Mucosa of stomach (tissue), 1 donor: ENCODE results near the gene SOX6.

Source experiments
- H3K27me3 ChIP-seq: one replicate; pipeline ENCODE4 v1.7.0; 2013; ENCODE audit warnings: mild to moderate bottlenecking, low read length; ENCODE audit not compliant: control insufficient read depth, insufficient read depth
- H3K36me3 ChIP-seq: one replicate; pipeline ENCODE4 v1.7.0; 2013; ENCODE audit warnings: low read length; ENCODE audit not compliant: control insufficient read depth, insufficient read depth
- H3K4me1 ChIP-seq: one replicate; pipeline ENCODE4 v1.7.0; 2013; ENCODE audit warnings: mild to moderate bottlenecking, low read length; ENCODE audit not compliant: control insufficient read depth, insufficient read depth
- H3K4me3 ChIP-seq: one replicate; pipeline ENCODE4 v1.7.0; 2013; ENCODE audit warnings: low read length
- H3K9ac ChIP-seq: one replicate; pipeline ENCODE4 v1.7.0; 2013; ENCODE audit warnings: mild to moderate bottlenecking, low read length, moderate library complexity
- H3K9me3 ChIP-seq: one replicate; pipeline ENCODE4 v1.7.0; 2013; ENCODE audit warnings: mild to moderate bottlenecking, low read length, moderate library complexity; ENCODE audit not compliant: control insufficient read depth
- donor health status: Pancreatic carcinoma.

The SOX6 gene

DNA sequence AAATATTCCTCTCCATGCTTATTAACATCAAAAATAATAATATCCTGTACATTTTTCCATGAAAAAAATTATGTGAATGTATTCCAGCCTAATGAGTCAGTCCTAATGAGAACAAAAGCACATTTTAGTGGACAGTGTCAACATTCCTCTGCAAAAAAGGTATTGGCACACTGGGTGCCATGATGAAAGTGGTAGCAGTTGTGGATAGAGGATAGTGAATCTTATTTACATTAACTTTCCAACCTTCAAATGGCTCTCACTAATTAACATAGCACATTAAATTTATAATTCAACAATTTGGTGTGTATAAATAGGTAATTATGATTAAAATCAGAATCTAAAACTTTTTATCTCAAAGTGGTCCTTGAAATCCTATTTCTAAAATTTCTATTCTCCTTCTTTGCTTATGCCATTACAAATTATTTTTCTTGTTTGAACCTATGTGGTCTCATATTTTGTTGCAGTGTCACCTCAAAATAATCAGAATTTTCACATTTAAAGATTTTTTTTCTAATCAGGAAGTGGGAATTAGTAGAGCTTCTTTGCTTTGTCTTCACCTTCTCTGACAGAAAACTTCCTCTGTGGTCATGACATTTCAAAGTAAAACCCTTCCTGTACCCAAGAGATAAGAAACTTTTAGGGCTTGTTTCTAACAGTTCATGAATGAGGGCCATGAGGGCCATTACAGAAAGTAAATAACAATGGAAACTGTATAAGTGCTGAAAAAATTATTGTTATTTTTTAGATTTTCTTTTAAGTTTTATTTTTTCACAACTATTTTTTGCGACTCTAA, 18.7 kb downstream of the SOX6 start:
- Histone ChIP-seq H3K27me3 (no peaks in the 10 kb centered on the region), H3K9ac (no peak overlapping the region), H3K4me1 (no peaks in the 10 kb centered on the region), H3K9me3 (no peaks in the 10 kb centered on the region), H3K4me3 (no peak overlapping the region), H3K36me3 (no peaks in the 10 kb centered on the region)

- Histone ChIP-seq H3K36me3 (no peaks in the 10 kb centered on the region), H3K9me3 (no peaks in the 10 kb centered on the region), H3K9ac (no peak overlapping the region), H3K4me3 (no peak overlapping the region), H3K4me1 (no peaks in the 10 kb centered on the region), H3K27me3 (no peaks in the 10 kb centered on the region)
Measured at GRCh38 chr11:16336721-16337120, 19.6 kb downstream of the SOX6 start.

DNA sequence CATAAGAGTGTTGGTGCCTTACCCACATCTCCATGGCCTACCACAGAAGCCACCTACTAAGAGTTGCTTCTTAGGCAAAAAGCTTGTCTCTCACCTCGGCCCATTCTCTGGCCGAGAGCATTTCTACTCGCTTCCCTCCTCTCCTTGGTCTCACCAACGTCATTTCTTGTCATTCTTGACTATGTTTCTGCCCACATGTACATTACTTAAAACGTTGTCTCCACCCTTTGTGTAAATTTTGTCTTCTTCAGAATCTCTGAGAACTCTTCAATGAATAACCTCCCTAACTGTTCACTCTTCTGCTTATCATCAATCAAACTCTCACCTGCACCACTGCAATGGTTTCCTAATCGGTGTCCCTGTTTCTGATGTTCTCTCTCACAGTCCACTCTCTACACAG, 20.1 kb downstream of the SOX6 start:
- H3K27me3 ChIP-seq, result no peaks in the 10 kb centered on the region
- no peaks in the 10 kb centered on the region for H3K4me1 ChIP-seq
- H3K4me3 ChIP-seq, result no peak overlapping the region
- no peaks in the 10 kb centered on the region for H3K9me3 ChIP-seq
- no peak overlapping the region for H3K9ac ChIP-seq
- no peaks in the 10 kb centered on the region for H3K36me3 ChIP-seq

GRCh38 chr11:16335236-16335962, 20.9 kb downstream of the SOX6 start:
- Histone ChIP-seq H3K9me3 (no peaks in the 10 kb centered on the region), H3K27me3 (no peaks in the 10 kb centered on the region), H3K9ac (no peak overlapping the region), H3K4me1 (no peaks in the 10 kb centered on the region), H3K36me3 (no peaks in the 10 kb centered on the region), H3K4me3 (no peak overlapping the region)

DNA sequence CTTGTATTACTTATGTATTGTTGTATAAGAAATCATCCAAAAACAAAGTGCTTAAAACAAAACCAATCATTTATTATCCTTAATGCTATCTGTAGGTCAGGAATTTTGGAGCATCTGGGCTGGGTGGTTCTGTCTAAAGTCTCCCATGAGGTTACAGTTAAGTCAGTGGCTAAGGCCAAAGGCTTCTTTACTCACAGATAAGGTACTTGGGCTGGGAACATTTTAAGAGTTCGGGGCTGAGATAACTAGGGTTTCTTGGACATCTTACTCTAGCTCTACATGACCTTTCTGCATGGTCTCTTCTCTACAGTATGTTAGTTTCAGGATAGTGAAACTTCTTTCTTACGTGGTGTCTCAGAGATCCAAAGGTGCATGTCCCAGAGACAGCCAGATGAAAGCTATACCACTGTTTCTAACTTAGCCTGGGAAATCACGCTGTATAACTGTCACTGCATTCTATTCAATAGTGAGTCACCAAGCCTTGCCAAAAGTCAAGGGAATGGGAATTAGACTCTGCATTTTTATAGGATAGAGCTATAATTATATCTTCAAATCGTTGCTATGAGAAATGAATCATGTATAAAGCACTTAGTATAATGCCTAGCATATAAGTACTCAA, 29.6 kb downstream of the SOX6 start:
- Histone ChIP-seq H3K4me3 (no peak overlapping the region), H3K27me3 (no peaks in the 10 kb centered on the region), H3K9ac (no peak overlapping the region), H3K36me3 (no peaks in the 10 kb centered on the region), H3K4me1 (no peaks in the 10 kb centered on the region), H3K9me3 (no peaks in the 10 kb centered on the region)

GRCh38 chr11:16322190-16322589, 34.2 kb downstream of the SOX6 start:
- H3K4me1 ChIP-seq, result no peaks in the 10 kb centered on the region
- no peak overlapping the region for H3K4me3 ChIP-seq
- no peaks in the 10 kb centered on the region for H3K36me3 ChIP-seq
- no peak overlapping the region for H3K9ac ChIP-seq
- H3K9me3 ChIP-seq, result no peaks in the 10 kb centered on the region
- H3K27me3 ChIP-seq, result no peaks in the 10 kb centered on the region

DNA sequence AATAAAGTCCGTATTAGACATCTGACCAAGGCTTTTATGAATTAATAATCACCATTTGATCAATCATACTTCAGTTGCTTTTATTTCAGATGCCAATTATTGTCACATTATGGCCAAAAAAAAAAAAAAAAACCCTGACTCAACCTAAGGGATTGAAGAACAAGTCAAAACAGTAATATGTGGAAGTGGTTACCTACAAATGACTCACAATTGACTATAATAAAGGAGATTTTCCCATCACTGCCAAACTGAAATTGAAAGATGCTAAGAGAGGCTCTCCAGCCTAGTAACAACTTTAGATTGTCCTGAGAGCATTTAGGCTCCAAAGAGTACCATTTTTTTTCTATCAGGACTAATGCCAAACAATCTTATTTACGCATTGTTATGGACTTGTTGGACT, 35.2 kb downstream of the SOX6 start:
- Histone ChIP-seq H3K9ac (no peak overlapping the region), H3K27me3 (no peaks in the 10 kb centered on the region), H3K4me3 (no peak overlapping the region), H3K9me3 (no peaks in the 10 kb centered on the region), H3K36me3 (no peaks in the 10 kb centered on the region), H3K4me1 (no peaks in the 10 kb centered on the region)

- Histone ChIP-seq H3K36me3 (no peaks in the 10 kb centered on the region), H3K4me3 (no peak overlapping the region), H3K9ac (no peak overlapping the region), H3K4me1 (no peaks in the 10 kb centered on the region), H3K9me3 (no peaks in the 10 kb centered on the region), H3K27me3 (no peaks in the 10 kb centered on the region)
Measured at GRCh38 chr11:16318320-16318719, 38.0 kb downstream of the SOX6 start.

GRCh38 chr11:16317712-16318111, 38.6 kb downstream of the SOX6 start:
- Histone ChIP-seq H3K36me3 (no peaks in the 10 kb centered on the region), H3K27me3 (no peaks in the 10 kb centered on the region), H3K4me3 (no peak overlapping the region), H3K9me3 (no peaks in the 10 kb centered on the region), H3K4me1 (no peaks in the 10 kb centered on the region), H3K9ac (no peak overlapping the region)

GRCh38 chr11:16313846-16314245, 42.5 kb downstream of the SOX6 start:
- H3K4me3 ChIP-seq, result no peak overlapping the region
- no peaks in the 10 kb centered on the region for H3K36me3 ChIP-seq
- H3K9me3 ChIP-seq, result no peaks in the 10 kb centered on the region
- H3K4me1 ChIP-seq, result no peaks in the 10 kb centered on the region
- no peaks in the 10 kb centered on the region for H3K27me3 ChIP-seq
- H3K9ac ChIP-seq, result no peak overlapping the region

GRCh38 chr11:16312233-16312765, 44.0 kb downstream of the SOX6 start:
- H3K4me1 ChIP-seq, result no peaks in the 10 kb centered on the region
- no peak overlapping the region for H3K9ac ChIP-seq
- H3K4me3 ChIP-seq, result no peak overlapping the region
- no peaks in the 10 kb centered on the region for H3K27me3 ChIP-seq
- no peaks in the 10 kb centered on the region for H3K36me3 ChIP-seq
- no peaks in the 10 kb centered on the region for H3K9me3 ChIP-seq

- Histone ChIP-seq H3K9me3 (no peaks in the 10 kb centered on the region), H3K4me1 (no peaks in the 10 kb centered on the region), H3K36me3 (no peaks in the 10 kb centered on the region), H3K4me3 (no peak overlapping the region), H3K27me3 (no peaks in the 10 kb centered on the region), H3K9ac (no peak overlapping the region)
Measured at GRCh38 chr11:16311831-16312230, 44.5 kb downstream of the SOX6 start.
